Liver (tissue), 9 donors: ENCODE results near the gene ZCCHC4. TPM values are rescaled to one million over a fixed set of nuclear protein-coding genes. Genes with fewer than 3 reads are reported as not detected.

ENCODE experiments used
- DNase-seq: peaks from one replicate; pipeline ENCODE4 v3.0.0-alpha.2; 2017; ENCODE audit warnings: low spot score
- H3K27ac ChIP-seq, 2 donors: one replicate each; pipeline ENCODE4 v1.7.0; 2013; ENCODE audit warnings: inconsistent platforms in 2 of 2, low read length in 2 of 2, control low read depth in 1 of 2, low read depth in 1 of 2, mild to moderate bottlenecking in 1 of 2
- H3K27me3 ChIP-seq, 4 donors: one replicate each; pipeline versions ENCODE4 v1.6.1 to v1.7.0; 2013; ENCODE audit warnings: low read length in 3 of 4, inconsistent platforms in 1 of 4, mild to moderate bottlenecking in 1 of 4, moderate library complexity in 1 of 4; ENCODE audit not compliant: control insufficient read depth in 4 of 4, insufficient read depth in 4 of 4
- H3K36me3 ChIP-seq, 4 donors: one replicate each; pipeline versions ENCODE4 v1.6.1 to v1.7.0; 2013; ENCODE audit warnings: low read length in 3 of 4, mild to moderate bottlenecking in 3 of 4, low read depth in 1 of 4, moderate library complexity in 1 of 4; ENCODE audit not compliant: control insufficient read depth in 4 of 4, insufficient read depth in 3 of 4
- H3K4me1 ChIP-seq, 4 donors: one replicate each; pipeline versions ENCODE4 v1.6.1 to v1.7.0; 2013; ENCODE audit warnings: low read length in 3 of 4, mild to moderate bottlenecking in 3 of 4, moderate library complexity in 1 of 4; ENCODE audit not compliant: control insufficient read depth in 4 of 4, insufficient read depth in 4 of 4
- H3K4me3 ChIP-seq, 3 donors: one replicate each; pipeline versions ENCODE4 v1.6.1 to v1.7.0; 2013; ENCODE audit warnings: low read length in 3 of 3, control low read depth in 1 of 3, low read depth in 1 of 3, mild to moderate bottlenecking in 1 of 3
- H3K9ac ChIP-seq, 2 donors: one replicate each; pipeline ENCODE4 v1.7.0; 2013; ENCODE audit warnings: low read length in 2 of 2, mild to moderate bottlenecking in 2 of 2, moderate library complexity in 2 of 2, control low read depth in 1 of 2, low read depth in 1 of 2
- H3K9me3 ChIP-seq, 4 donors: one replicate each; pipeline versions ENCODE4 v1.6.1 to v1.7.0; 2013; ENCODE audit warnings: low read length in 3 of 4; ENCODE audit not compliant: control insufficient read depth in 4 of 4
- EGR1 ChIP-seq, 2 donors: IDR thresholded peaks; 2 replicates each; pipeline ENCODE4 v1.6.1; 2016 to 2018; ENCODE audit warnings: antibody characterized with exemption in 2 of 2, low read depth in 2 of 2
- FOXA1 ChIP-seq: IDR thresholded peaks from 2 replicates; pipeline ENCODE4 v1.6.1; 2016; ENCODE audit warnings: antibody characterized with exemption
- FOXA2 ChIP-seq: IDR thresholded peaks from 2 replicates; pipeline ENCODE4 v1.6.1; 2016; ENCODE audit warnings: antibody characterized with exemption
- GABPA ChIP-seq, 2 donors: IDR thresholded peaks in 1 of 2; conservative IDR thresholded peaks in 1 of 2; 2 replicates each; pipeline ENCODE4 v1.6.1; 2016; ENCODE audit warnings: antibody characterized with exemption in 2 of 2, mild to moderate bottlenecking in 1 of 2, moderate library complexity in 1 of 2
- HNF4A ChIP-seq, 2 donors: conservative IDR thresholded peaks; 2 replicates each; pipeline ENCODE4 v1.6.1; 2016; ENCODE audit warnings: antibody characterized with exemption in 2 of 2, mild to moderate bottlenecking in 2 of 2
- HNF4G ChIP-seq: IDR thresholded peaks from 2 replicates; pipeline ENCODE4 v1.6.1; 2016; ENCODE audit warnings: antibody characterized with exemption
- JUND ChIP-seq, 2 donors: IDR thresholded peaks; 2 replicates each; pipeline ENCODE4 v1.6.1; 2016; ENCODE audit warnings: antibody characterized with exemption in 2 of 2
- NR2F2 ChIP-seq: IDR thresholded peaks from 2 replicates; pipeline ENCODE4 v1.6.1; 2016; ENCODE audit warnings: antibody characterized with exemption
- RAD21 ChIP-seq, 2 donors: IDR thresholded peaks; 2 replicates each; pipeline ENCODE4 v1.6.1; 2016; ENCODE audit warnings: antibody characterized with exemption in 2 of 2, mild to moderate bottlenecking in 2 of 2
- REST ChIP-seq: IDR thresholded peaks from 2 replicates; pipeline ENCODE4 v1.6.1; 2016; ENCODE audit warnings: antibody characterized with exemption, mild to moderate bottlenecking
- RXRA ChIP-seq, 2 donors: IDR thresholded peaks; 2 replicates each; pipeline ENCODE4 v1.6.1; 2017 to 2018; ENCODE audit warnings: antibody characterized with exemption in 2 of 2, mild to moderate bottlenecking in 1 of 2
- SP1 ChIP-seq: IDR thresholded peaks from 2 replicates; pipeline ENCODE4 v1.6.1; 2018; ENCODE audit warnings: antibody characterized with exemption, mild to moderate bottlenecking
- TAF1 ChIP-seq: conservative IDR thresholded peaks from 2 replicates; pipeline ENCODE4 v1.6.1; 2016; ENCODE audit warnings: antibody characterized with exemption, mild to moderate bottlenecking
- YY1 ChIP-seq: IDR thresholded peaks from 2 replicates; pipeline ENCODE4 v1.6.1; 2016; ENCODE audit warnings: antibody characterized with exemption, mild to moderate bottlenecking
- WGBS: extraction: QIAGEN DNeasy Blood & Tissue Kit; methylation state at CpG from one replicate; pipeline ENCODE4 v1.1.7; 2013; 5-methylcytosine and 5-hydroxymethylcytosine counted together
- polyA plus RNA-seq, 2 donors: library from polyadenylated mRNA; stranded (reverse) in 1 of 2; unstranded in 1 of 2; fragments of 200-250 nt in 1 of 2; fragments of >200 nt in 1 of 2; fragmentation: Nextera tagmentation in 1 of 2; extraction: Ambion mirVana in 1 of 2; gene quantifications; one replicate each; pipeline versions ENCODE4 v1.2.1 to v1.2.3, GENCODE V29; 2013 to 2015
- total RNA-seq, 2 donors: library from RNA; depleted of rRNA; stranded (reverse); fragments of >200 nt; gene quantifications; one replicate each; pipeline ENCODE4 v1.2.3, GENCODE V29; 2014
- TF ChIP-seq, protein P1 (sequence below): IDR thresholded peaks from 2 replicates; pipeline ENCODE4 v1.6.1; 2016; ENCODE audit warnings: antibody characterized with exemption
- TF ChIP-seq, protein P2 (sequence below): IDR thresholded peaks from 2 replicates; pipeline ENCODE4 v1.6.1; 2016; ENCODE audit warnings: antibody characterized with exemption
- TF ChIP-seq, protein P3 (sequence below): IDR thresholded peaks from 2 replicates; pipeline ENCODE4 v1.6.1; 2016; ENCODE audit warnings: antibody characterized with exemption
- TF ChIP-seq, protein P4 (sequence below): fragments of 150-350 bp; IDR thresholded peaks from 2 replicates; pipeline ENCODE4 v1.5.1; 2017; ENCODE audit warnings: improper control_type of control experiment, low read depth, low read length; ENCODE audit not compliant: missing input control
- donor health status: healthy.
- donor health status: healthy.
- donor health status: healthy.
- donor health status: healthy.
- donor health status: healthy.

Gene ZCCHC4
- total and polyA plus RNA-seq, 4 donors = 2.1 to 7.4 (median 4.6) TPM

DNA sequence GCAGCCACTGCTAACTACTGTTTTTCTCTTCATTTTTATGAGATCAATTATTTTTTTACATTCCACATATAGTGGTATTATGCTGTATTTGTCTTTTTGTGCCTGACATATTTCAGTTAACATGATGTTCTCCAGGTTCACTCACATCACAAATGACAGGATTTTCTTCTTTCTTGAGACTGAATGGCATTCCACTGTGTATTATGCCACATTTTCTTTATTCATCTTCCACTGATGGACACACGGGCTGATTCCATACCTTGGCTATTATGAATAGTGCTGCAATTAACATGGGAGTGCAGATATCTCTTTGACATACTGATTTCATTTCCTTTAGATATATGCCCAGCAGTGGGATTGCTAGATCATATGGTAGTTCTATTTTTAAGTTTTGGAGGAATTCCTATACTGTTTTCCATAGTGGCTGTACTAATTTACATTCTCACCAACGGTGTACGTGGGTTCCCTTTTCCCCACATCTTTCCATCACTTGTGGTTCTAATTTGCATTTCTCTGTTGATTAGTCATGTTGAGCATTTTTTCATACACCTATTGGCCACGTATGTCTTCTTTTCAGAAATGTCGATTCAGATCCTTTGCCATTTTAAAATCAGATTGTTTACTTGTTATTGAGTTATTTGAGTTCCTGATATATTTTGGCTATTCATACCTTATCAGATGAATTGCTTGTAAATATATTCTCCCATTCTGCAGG is 14.9 kb upstream of the ZCCHC4 start:
- DNase-seq = no peak
- H3K27me3 ChIP-seq = no peaks in the 10 kb centered on the region
- peaks cover 0 to 4% (median 0%) of the 10 kb centered on the region in 4 donors for H3K4me1 ChIP-seq
- H3K9me3 ChIP-seq = no peaks in the 10 kb centered on the region
- no peak overlapping the region for H3K4me3 ChIP-seq
- H3K27ac ChIP-seq = no peak overlapping the region
- H3K36me3 ChIP-seq = no peaks in the 10 kb centered on the region
- TF ChIP-seq, protein P1, sequence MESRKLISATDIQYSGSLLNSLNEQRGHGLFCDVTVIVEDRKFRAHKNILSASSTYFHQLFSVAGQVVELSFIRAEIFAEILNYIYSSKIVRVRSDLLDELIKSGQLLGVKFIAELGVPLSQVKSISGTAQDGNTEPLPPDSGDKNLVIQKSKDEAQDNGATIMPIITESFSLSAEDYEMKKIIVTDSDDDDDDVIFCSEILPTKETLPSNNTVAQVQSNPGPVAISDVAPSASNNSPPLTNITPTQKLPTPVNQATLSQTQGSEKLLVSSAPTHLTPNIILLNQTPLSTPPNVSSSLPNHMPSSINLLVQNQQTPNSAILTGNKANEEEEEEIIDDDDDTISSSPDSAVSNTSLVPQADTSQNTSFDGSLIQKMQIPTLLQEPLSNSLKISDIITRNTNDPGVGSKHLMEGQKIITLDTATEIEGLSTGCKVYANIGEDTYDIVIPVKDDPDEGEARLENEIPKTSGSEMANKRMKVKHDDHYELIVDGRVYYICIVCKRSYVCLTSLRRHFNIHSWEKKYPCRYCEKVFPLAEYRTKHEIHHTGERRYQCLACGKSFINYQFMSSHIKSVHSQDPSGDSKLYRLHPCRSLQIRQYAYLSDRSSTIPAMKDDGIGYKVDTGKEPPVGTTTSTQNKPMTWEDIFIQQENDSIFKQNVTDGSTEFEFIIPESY = no peak
- TF ChIP-seq EGR1 (IDR thresholded peaks at IDR 0.05; ENCODE audit: low read depth in 2 of 2) (no peak), RAD21 (IDR thresholded peaks at IDR 0.05) (no peak), YY1 (no peak), SP1 (no peak), GABPA (IDR thresholded peaks at IDR 0.05 in 1 of 2, conservative IDR thresholded peaks at IDR 0.05 in 1 of 2) (no peak), TAF1 (no peak)
- WGBS = 92% methylated on average over 5 of the region's 5 CpGs
- H3K9ac ChIP-seq = no peak overlapping the region

- 43% methylated on average over 10 of the region's 10 CpGs for WGBS
- Histone ChIP-seq H3K36me3 (no peaks in the 10 kb centered on the region), H3K4me3 (no peak overlapping the region), H3K4me1 (peaks cover 0 to 4% (median 0%) of the 10 kb centered on the region in 4 donors), H3K27ac (no peak overlapping the region), H3K9me3 (no peaks in the 10 kb centered on the region), H3K27me3 (no peaks in the 10 kb centered on the region), H3K9ac (no peak overlapping the region)
- TF ChIP-seq RAD21 (IDR thresholded peaks at IDR 0.05) = no peak
- no peak for TF ChIP-seq TAF1
- TF ChIP-seq FOXA1 = no peak
- TF ChIP-seq GABPA (IDR thresholded peaks at IDR 0.05 in 1 of 2, conservative IDR thresholded peaks at IDR 0.05 in 1 of 2) = no peak
- TF ChIP-seq JUND (IDR thresholded peaks at IDR 0.05) = no peak
- TF ChIP-seq SP1 = no peak
- TF ChIP-seq, protein P2, sequence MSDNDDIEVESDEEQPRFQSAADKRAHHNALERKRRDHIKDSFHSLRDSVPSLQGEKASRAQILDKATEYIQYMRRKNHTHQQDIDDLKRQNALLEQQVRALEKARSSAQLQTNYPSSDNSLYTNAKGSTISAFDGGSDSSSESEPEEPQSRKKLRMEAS = no peak
- TF ChIP-seq, protein P3, sequence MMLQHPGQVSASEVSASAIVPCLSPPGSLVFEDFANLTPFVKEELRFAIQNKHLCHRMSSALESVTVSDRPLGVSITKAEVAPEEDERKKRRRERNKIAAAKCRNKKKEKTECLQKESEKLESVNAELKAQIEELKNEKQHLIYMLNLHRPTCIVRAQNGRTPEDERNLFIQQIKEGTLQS = no peak
- TF ChIP-seq REST = no peak
- no peak for TF ChIP-seq YY1
- TF ChIP-seq NR2F2 = no peak
- TF ChIP-seq EGR1 (IDR thresholded peaks at IDR 0.05; ENCODE audit: low read depth in 2 of 2) = no peak
- TF ChIP-seq, protein P1 = no peak
- TF ChIP-seq, protein P4, sequence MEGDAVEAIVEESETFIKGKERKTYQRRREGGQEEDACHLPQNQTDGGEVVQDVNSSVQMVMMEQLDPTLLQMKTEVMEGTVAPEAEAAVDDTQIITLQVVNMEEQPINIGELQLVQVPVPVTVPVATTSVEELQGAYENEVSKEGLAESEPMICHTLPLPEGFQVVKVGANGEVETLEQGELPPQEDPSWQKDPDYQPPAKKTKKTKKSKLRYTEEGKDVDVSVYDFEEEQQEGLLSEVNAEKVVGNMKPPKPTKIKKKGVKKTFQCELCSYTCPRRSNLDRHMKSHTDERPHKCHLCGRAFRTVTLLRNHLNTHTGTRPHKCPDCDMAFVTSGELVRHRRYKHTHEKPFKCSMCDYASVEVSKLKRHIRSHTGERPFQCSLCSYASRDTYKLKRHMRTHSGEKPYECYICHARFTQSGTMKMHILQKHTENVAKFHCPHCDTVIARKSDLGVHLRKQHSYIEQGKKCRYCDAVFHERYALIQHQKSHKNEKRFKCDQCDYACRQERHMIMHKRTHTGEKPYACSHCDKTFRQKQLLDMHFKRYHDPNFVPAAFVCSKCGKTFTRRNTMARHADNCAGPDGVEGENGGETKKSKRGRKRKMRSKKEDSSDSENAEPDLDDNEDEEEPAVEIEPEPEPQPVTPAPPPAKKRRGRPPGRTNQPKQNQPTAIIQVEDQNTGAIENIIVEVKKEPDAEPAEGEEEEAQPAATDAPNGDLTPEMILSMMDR = no peak
- TF ChIP-seq FOXA2 = no peak
- no peak for TF ChIP-seq HNF4A (conservative IDR thresholded peaks at IDR 0.05)
- no peak for TF ChIP-seq RXRA (IDR thresholded peaks at IDR 0.05)
- TF ChIP-seq HNF4G = no peak
- DNase-seq = no peak
Measured at GRCh38 chr4:25299476-25300203, 12.9 kb upstream of the ZCCHC4 start.
